Measurements from ENCODE around the gene CIDEA.

The CIDEA gene

GRCh38 chr18:12290086-12290485 lies 35.9 kb downstream of the CIDEA start:
- POLR2A ChIA-PET (ENCODE audit: low non-redundant PET): no interaction called here
- TF ChIP-seq CTCF (conservative IDR thresholded peaks at IDR 0.05; ENCODE audit: low read depth): no peak
- CTCF ChIA-PET: no interaction called here

GRCh38 chr18:12291161-12291560 lies 37.0 kb downstream of the CIDEA start:
- CTCF ChIA-PET: no interaction called here

More at GRCh38 chr18:12290086-12290485, 35.9 kb downstream of the CIDEA start:
- peak overlapping the region; percentile 17; the same call in 1 of the 2 replicates for H3K27ac ChIP-seq
- no peak for DNase-seq (ENCODE audit: low spot score)

GRCh38 chr18:12291690-12292089 lies 37.5 kb downstream of the CIDEA start:
- POLR2A ChIA-PET (ENCODE audit: low non-redundant PET): no interaction called here
- CTCF ChIA-PET: no interaction called here
- TF ChIP-seq CTCF (conservative IDR thresholded peaks at IDR 0.05; ENCODE audit: low read depth): no peak
- no peak for DNase-seq (ENCODE audit: low spot score)
- no peak overlapping the region for H3K27ac ChIP-seq

More at GRCh38 chr18:12291161-12291560, 37.0 kb downstream of the CIDEA start:
- no peak overlapping the region for H3K27ac ChIP-seq
- DNase-seq (ENCODE audit: low spot score): no peak
- no peak for TF ChIP-seq CTCF (conservative IDR thresholded peaks at IDR 0.05; ENCODE audit: low read depth)
- POLR2A ChIA-PET (ENCODE audit: low non-redundant PET): no interaction called here

GRCh38 chr18:12293831-12294230 lies 39.7 kb downstream of the CIDEA start:
- ChIA-PET CTCF (no interaction called here), POLR2A (ENCODE audit: low non-redundant PET) (no interaction called here)
- DNase-seq (ENCODE audit: low spot score): no peak
- no peak overlapping the region for H3K27ac ChIP-seq
- TF ChIP-seq CTCF (conservative IDR thresholded peaks at IDR 0.05; ENCODE audit: low read depth): no peak

- H3K27ac ChIP-seq: no peak overlapping the region
- CTCF ChIA-PET: interaction anchor here (0.6 to 1.2 kb wide), 3 partner anchors 8 to 24 kb away, joined by 3 to 6 read pairs (median 3); no protein-coding TSS in a partner anchor
- POLR2A ChIA-PET (ENCODE audit: low non-redundant PET): no interaction called here
- no peak for TF ChIP-seq CTCF (conservative IDR thresholded peaks at IDR 0.05; ENCODE audit: low read depth)
- DNase-seq (ENCODE audit: low spot score): no peak
These were observed 41.4 kb downstream of the CIDEA start for GRCh38 chr18:12295389-12296086.

- TF ChIP-seq CTCF (conservative IDR thresholded peaks at IDR 0.05; ENCODE audit: low read depth): no peak
- DNase-seq (ENCODE audit: low spot score): no peak
- POLR2A ChIA-PET (ENCODE audit: low non-redundant PET): no interaction called here
- CTCF ChIA-PET: interaction anchor here (0.6 to 1.2 kb wide), 4 partner anchors 8 to 24 kb away, joined by 3 to 6 read pairs (median 3); no protein-coding TSS in a partner anchor
- no peak overlapping the region for H3K27ac ChIP-seq
These were observed 41.9 kb downstream of the CIDEA start for GRCh38 chr18:12296087-12296403.
